GM21528 (cell line): ENCODE results near the gene MAF.
A peak's percentile ranks its signal among the peaks of the same experiment; 100 is the strongest.

Experiments
- ATAC-seq: cut with Tn5 transposase; IDR thresholded peaks from one replicate; pipeline ENCODE4 v1.9.1; 2021; ENCODE audit warnings: mild to moderate bottlenecking, moderate library complexity; ENCODE audit not compliant: unreplicated experiment, low FRiP score

MAF gene

DNA sequence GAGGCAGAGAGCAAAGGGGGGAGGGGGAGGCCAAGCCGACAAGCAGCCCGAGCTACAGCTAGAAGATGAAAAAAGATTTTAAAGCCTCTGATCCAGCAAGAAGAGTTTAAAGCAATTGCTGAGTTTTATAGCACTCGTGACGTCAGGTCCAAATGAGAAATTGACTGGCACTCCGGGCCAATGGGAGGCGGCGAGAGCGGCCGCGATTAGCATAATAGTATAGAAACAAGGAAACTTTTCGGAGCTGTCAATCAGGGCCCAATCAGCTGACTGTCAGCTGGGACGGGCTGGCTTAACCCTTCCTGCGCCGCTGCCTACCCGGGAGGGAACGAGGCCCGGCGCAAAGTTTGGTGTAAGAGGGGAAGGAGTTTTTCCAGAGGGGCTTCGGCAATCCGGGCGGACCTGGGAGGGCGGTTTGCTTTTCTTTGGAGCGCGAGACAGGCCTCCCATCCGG, at the start of gene MAF:
Gene MAF (minus strand): TSS at position 100 of the 454 bp plus-strand sequence. CDS start 835 bp downstream, outside the sequence.
- peak; percentile 69 for ATAC-seq

DNA sequence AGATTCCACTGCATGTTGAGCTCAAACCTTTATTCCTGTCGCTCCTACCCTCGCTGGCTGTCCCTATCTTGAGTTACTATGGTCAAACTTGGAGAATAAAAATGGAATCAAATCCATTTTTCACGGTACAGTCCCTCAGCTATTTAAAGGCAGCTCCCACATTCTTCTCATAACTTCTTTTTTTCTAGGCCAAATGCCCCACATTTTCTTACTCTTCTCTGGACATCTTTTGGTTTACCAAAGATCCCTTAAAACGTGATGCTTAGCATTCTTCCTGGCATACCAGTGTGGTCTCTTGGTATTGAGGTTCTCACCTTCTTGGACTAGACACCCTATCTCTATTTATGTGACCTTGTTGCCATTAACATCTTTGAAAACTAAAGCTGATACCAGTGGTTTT, 48.3 kb upstream of the MAF start:
- ATAC-seq = no peak

- no peak for ATAC-seq
These were observed 47.0 kb upstream of the MAF start for GRCh38 chr16:79647586-79647985.

- ATAC-seq = no peak
These were observed 45.2 kb upstream of the MAF start for GRCh38 chr16:79645701-79646100.

DNA sequence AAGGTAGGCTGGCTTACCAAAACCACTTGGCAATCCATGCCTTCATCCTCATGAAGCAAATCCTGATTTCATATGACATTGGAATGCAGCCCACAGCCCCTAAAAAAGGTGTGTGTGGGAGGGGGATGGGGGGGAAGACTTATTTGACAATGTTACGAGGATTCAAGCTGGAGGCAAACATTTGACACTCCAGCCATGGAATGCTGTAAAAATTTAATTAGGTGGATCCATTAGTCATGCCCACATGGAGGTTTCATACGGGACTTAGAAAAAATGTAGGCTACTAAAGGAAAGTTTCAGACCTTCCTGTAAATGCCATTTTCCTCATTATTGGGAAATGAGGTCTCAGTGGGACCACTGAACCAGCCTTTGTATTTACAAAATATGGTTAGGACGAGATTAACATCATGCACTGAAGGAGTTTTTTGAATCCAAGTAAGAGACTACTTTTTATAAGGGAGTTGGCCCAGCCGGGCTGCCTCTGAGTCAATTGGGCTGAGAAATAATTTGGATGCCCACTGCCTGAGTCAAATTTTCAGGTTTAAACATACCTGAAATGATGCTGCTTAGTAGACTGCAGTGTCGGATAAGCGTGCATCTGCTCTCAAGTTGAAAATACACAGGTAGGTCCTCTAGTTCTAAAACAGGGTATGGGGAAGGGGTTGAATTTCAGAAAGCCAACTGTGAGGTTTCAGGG, 44.6 kb upstream of the MAF start:
- ATAC-seq = no peak

DNA sequence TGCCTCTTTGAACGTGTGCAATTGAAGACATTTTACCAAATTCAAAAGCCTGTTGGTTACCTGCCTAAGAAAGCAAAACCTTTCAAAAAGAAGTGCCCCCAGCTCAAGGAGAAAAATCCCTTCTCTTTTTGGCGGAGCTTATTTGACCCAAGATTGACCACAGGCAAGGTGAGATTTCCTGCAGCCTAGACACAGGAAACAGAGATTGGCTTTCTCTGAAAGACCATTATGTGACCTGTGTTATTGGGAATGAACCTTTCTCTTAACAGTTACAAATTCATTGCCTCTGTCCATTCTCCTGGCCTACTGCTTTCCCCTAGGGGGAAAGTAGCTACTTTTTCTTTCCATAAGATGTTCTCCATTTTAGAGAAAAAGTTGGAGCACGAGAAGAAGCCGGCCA, 42.1 kb upstream of the MAF start:
- no peak for ATAC-seq

- ATAC-seq = no peak
These were observed 40.2 kb upstream of the MAF start for GRCh38 chr16:79640513-79641360.

GRCh38 chr16:79639576-79640311, 39.2 kb upstream of the MAF start:
- no peak for ATAC-seq

DNA sequence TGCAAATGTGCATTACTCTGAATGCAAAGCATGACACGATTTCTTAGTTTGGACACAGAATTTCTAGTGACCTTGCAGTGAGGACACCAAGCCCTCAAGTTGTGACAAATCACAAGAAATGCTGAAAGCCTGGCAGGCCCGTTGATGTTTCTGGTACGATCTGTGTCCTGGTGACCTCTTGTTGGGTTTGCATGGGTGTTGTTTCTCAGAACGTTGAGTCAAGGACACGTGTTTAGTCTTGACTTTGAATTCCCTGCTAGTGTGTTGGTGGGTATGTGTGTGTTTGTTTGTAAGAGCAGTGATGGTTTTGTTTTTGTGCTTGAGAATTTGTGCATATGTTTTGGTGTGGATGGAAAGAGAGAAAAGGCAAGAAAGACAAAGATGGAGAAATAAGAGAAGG, 37.8 kb upstream of the MAF start:
- no peak for ATAC-seq

GRCh38 chr16:79635488-79635887, 35.0 kb upstream of the MAF start:
- no peak for ATAC-seq

DNA sequence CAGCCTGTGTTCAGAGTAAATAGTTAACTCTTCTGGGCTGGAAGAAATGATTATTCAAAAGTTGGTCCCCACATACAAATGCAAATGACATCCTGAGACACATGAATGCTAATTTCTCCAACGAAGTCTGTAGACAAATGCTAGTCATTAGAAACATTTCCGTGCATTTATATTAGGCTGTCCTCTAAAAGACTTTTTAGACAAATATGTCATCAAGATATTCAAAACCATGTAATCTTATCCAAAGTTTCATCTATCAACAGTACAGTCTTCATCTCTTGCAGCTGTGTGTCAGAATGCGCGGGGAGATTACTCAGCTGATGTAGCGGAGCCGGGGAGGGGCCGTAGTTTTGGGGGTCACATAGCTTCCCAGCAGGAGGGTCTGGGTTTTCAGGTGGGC, 33.8 kb upstream of the MAF start:
- ATAC-seq = no peak

GRCh38 chr16:79632289-79632688, 31.8 kb upstream of the MAF start:
- ATAC-seq = no peak

- no peak for ATAC-seq
These were observed 28.5 kb upstream of the MAF start for GRCh38 chr16:79628988-79629387.

DNA sequence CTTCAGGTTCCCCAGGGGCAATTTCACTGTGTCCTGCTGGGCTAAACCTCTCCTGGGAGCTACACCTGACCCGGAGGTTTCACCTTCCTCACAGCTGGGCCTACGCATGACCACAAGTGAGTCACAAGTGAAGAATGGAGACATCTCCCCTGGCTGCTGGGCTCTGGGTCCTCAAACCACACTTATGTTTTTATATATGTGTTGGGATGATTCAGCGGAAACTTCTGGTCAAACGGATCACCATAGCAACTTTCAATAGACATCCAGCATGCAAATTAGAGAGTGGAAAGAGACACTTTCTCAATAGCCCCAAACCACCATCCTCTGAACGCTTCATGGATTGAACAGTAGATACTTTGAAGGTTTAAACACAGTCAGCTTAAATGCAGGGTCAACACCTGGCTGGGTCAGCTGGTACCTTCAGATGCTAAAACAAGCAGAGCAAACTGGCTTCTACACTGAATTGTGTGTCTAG, 28.0 kb upstream of the MAF start:
- ATAC-seq = peak; percentile 91

DNA sequence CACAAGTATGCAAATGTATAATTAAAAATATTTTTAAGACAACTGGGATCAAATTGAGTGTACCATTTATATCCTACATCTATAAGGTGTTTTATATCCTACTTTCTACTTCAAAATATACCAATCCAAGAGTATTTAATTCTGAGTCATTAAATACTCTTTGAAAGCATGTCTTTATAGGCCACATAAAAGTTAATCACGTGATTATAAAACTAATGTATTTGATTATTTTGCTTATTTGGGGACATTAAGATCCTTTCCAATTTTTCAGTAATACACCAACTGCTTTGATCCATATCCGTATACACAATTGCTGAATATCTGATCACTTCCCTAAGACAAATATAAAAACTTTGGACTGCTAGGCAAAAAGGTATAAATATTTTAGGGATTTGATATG, 26.6 kb upstream of the MAF start:
- ATAC-seq = no peak

GRCh38 chr16:79625738-79626137, 25.2 kb upstream of the MAF start:
- no peak for ATAC-seq

DNA sequence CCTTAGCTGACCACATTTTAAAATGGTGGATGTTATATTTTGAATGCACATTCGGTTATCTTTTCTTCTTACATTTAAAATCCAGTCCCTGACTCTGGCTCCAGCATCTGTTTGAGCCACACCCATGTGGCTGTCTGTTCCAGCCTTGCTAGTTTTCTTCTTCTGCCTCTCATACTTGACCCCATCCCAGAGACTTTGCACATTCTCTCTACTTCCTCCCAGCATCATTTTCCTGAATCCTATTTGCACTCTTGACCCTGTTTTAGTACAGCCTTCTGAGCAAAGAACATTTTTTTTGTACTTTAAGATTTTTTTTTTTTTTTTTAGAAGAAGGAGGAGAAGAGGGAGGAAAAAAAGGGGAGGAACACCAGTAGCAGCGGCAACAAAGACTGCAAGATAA, 23.3 kb upstream of the MAF start:
- no peak for ATAC-seq

GRCh38 chr16:79623062-79623461, 22.5 kb upstream of the MAF start:
- ATAC-seq = no peak

DNA sequence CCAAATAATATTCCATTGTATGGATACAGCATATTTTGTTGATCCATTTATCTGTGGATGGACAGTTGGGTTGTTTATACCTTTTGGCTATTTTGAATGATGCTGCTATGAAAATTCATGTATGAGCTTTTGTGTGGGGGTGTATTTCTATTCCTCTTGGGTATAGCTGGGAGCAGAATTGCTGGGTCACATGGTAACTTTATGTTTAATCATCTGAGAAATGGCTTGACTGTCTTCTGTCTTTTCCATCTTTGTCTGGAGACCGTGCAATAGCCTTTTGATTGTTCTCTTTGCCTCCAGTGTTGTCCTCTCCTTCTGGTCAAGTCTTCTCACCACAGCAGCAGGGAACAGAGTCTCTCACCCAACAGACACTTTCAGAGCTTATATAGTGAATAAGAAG, 20.5 kb upstream of the MAF start:
- no peak for ATAC-seq

DNA sequence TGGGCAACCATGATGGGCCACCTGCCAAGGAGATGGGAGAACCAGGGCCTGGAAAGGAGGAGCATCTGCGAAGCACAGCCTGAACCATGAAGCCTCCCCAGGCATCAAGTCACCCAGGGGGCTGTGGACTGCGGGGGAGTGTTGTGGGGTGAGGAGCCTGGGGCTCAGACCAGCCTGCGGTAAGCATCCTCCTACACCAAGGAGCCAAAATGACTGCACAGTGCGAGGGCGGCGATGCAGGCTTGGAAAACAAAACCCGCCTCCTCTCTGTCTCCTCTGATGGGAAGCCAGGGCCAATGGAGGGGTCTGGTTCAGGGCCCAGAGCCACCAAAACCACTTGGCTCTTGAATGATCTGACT, 18.1 kb upstream of the MAF start:
- no peak for ATAC-seq

DNA sequence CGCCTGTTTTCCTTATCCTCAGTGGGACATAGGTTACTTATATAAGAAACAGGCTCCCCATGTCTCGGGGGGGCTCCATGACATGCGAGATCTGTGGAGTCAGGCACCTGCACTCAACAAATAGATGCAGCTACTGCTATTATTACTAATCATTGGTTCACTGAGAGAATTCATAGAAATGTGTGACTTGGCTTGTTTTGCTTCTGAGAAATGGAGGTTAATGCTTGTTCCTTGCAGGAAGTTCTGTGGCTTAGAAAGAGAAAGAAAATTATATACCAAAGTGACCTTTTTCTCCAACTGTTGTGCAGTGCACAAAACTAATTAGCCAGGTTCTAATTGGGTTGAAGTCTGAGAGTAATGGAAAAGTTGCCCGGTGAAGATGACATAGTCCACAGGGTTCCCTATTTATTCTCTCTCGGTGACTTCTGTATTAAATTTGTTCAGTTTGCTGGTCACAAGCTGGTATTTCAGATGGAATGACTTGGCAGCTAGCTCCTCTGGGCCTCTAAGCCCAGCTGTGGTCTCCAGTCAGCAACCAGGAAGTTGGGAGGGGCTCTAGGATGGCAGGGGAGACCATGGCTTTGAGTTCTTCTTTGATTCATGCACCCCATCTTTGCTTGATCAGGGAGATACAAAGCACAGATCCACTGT, 17.6 kb upstream of the MAF start:
- no peak for ATAC-seq
